Activated CD4-positive, alpha-beta T cell treated with anti-CD3 and anti-CD28 coated beads, Interleukin-2, amount 10 ng/mL, durations not matched to agents 24 days and 14 days (primary cell): ENCODE results near the gene FCN3. TPM values are rescaled to one million over a fixed set of nuclear protein-coding genes. Genes with fewer than 3 reads are reported as not detected.

Experiments used
- DNase-seq: peaks from one replicate; pipeline ENCODE4 v3.0.0; 2022
- H3K27ac Mint-ChIP-seq: one replicate; pipeline ENCODE4 v1.8.0; 2022; ENCODE audit warnings: mild to moderate bottlenecking, mixed read lengths
- H3K27me3 Mint-ChIP-seq: one replicate; pipeline ENCODE4 v1.8.0; 2022; ENCODE audit warnings: mixed read lengths
- H3K36me3 Mint-ChIP-seq: one replicate; pipeline ENCODE4 v1.8.0; 2022; ENCODE audit warnings: low read depth, mild to moderate bottlenecking, mixed read lengths
- H3K4me1 Mint-ChIP-seq: one replicate; pipeline ENCODE4 v1.8.0; 2021; ENCODE audit warnings: mixed read lengths
- H3K4me3 Mint-ChIP-seq: one replicate; pipeline ENCODE4 v1.8.0; 2022; ENCODE audit warnings: mild to moderate bottlenecking, moderate library complexity, mixed read lengths
- H3K9me3 Mint-ChIP-seq: one replicate; pipeline ENCODE4 v1.8.0; 2021; ENCODE audit warnings: mixed read lengths
- intact Hi-C: fragments of 100-400 bp; cut with micrococcal nuclease; formaldehyde crosslinking; loops from one replicate; pipeline ENCODE4 v1.15.1; 2023
- total RNA-seq: library from RNA; stranded (reverse); gene quantifications from 2 replicates; pipeline ENCODE4 v1.2.3, GENCODE V29; 2022

FCN3 gene
- total RNA-seq, 1 donor from 2014 or later, result not detected

DNA sequence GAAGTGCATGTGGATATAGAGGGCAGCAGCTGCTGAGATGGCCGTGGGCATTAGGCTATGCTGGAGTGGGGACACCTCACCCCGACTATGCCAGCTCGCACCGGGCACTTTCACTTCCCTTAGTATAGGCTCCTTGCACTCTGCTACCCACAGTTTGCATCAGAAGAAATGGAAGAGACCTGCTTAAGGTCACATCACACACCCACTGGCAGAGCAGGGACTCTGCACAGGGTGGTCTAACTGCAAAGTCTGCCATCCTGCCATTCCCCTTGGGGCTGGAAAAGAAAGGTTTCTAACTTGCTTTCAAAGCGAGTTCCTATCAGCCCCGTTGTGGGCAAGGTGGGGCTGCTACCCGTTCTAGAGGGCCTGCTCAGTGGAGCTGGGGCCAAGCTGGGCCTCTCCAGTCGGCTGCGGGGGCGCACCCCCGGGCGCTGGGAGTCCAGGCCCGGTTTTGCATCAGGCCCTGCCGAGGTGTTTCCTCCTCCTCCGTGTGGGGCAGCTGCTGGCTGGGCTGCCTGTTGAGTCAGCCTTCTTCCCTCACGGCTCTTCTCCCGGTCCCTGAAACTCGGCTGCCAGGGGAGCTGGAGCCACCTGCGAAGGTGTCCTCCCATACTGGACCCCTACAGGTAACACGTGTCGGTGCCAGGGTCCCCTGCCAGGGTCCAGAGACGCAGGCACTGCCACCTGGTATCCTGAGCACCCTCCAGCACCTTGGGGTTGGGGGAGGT is 32.9 kb downstream of the FCN3 start, which contains the start of gene SYTL1:
Gene SYTL1, plus strand, starts transcription at position 498 of the 728 bp plus-strand sequence. CDS start 3,313 bp downstream, outside the sequence.
- intact Hi-C loops, result loop anchor here (1.0 kb wide), 2 partner anchors 8 to 19 kb away; partner anchors contain the start of gene TMEM222

DNA sequence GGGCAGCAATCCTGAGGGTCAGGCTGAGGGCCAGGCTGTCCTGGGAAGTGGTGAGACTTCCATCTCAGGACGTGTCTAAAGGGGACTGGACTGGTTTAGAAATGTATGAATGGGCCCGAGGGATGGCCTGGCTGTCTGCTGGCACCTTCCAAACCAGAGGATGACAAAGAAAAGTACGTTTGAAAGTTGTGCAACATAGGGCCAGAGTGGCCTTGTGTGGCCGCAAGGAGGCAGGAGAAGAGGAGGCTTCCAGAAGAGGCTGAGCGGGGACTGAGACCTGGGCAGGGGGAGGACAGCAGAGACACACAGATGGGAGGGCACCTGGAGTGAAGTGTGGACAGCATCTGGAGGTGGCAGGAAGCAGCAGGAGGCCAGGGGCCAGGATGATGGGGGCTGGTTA is 35.4 kb downstream of the FCN3 start:
- peak overlapping the region; percentile 46 for H3K27ac Mint-ChIP-seq
- intact Hi-C loops, result no loop called here
- H3K4me1 Mint-ChIP-seq, result peaks cover 49% of the 10 kb centered on the region
- H3K9me3 Mint-ChIP-seq, result no peaks in the 10 kb centered on the region
- no peak for DNase-seq
- H3K36me3 Mint-ChIP-seq, result peaks cover 20% of the 10 kb centered on the region
- no peaks in the 10 kb centered on the region for H3K27me3 Mint-ChIP-seq
- H3K4me3 Mint-ChIP-seq, result no peak overlapping the region

More for the DNA sequence above, 32.9 kb downstream of the FCN3 start, which contains the start of gene SYTL1:
- no peaks in the 10 kb centered on the region for H3K9me3 Mint-ChIP-seq
- peak within 1 kb of the TSS; percentile 86 for H3K4me3 Mint-ChIP-seq
- DNase-seq, result peak; percentile 90
- peaks cover 18% of the 10 kb centered on the region for H3K36me3 Mint-ChIP-seq
- H3K27ac Mint-ChIP-seq, result peak within 1 kb of the TSS; percentile 87
- H3K4me1 Mint-ChIP-seq, result peaks cover 59% of the 10 kb centered on the region
- no peaks in the 10 kb centered on the region for H3K27me3 Mint-ChIP-seq

- intact Hi-C loops, result no loop called here
- Mint-ChIP-seq H3K27ac (peak overlapping the region; percentile 46), H3K27me3 (no peaks in the 10 kb centered on the region), H3K4me3 (no peak overlapping the region), H3K4me1 (peaks cover 44% of the 10 kb centered on the region), H3K9me3 (no peaks in the 10 kb centered on the region), H3K36me3 (peaks cover 24% of the 10 kb centered on the region)
- no peak for DNase-seq
These were observed 35.9 kb downstream of the FCN3 start for GRCh38 chr1:27338751-27339150.

DNA sequence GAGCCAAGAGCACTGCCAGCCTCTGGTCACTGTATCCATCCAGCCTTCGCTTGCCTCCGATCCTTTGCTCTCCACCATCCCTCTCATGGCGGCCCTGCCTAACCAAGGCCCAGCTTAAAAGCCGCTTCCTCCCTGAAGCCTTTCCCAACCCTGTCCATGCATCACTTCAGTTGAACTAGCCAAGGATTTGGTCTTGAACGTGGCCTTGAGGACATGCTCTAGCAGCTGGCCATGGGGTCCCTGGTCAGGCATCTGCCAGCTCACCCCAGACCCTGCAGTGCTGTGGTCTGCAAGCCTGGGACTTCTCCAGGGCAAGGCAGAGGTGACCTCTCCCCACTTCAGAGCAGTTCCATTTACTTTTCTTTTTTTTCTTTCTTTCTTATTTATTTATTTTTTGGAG is 37.9 kb downstream of the FCN3 start:
- intact Hi-C loops, result no loop called here
- H3K36me3 Mint-ChIP-seq, result peaks cover 36% of the 10 kb centered on the region
- H3K27ac Mint-ChIP-seq, result no peak overlapping the region
- peaks cover 35% of the 10 kb centered on the region for H3K4me1 Mint-ChIP-seq
- H3K9me3 Mint-ChIP-seq, result no peaks in the 10 kb centered on the region
- DNase-seq, result no peak
- H3K4me3 Mint-ChIP-seq, result no peak overlapping the region
- H3K27me3 Mint-ChIP-seq, result no peaks in the 10 kb centered on the region

- Mint-ChIP-seq H3K4me1 (peaks cover 29% of the 10 kb centered on the region), H3K27ac (no peak overlapping the region), H3K36me3 (peaks cover 42% of the 10 kb centered on the region), H3K4me3 (no peak overlapping the region), H3K9me3 (no peaks in the 10 kb centered on the region), H3K27me3 (no peaks in the 10 kb centered on the region)
- DNase-seq, result no peak
- intact Hi-C loops, result no loop called here
These were observed 38.9 kb downstream of the FCN3 start for GRCh38 chr1:27335506-27336422.

DNA sequence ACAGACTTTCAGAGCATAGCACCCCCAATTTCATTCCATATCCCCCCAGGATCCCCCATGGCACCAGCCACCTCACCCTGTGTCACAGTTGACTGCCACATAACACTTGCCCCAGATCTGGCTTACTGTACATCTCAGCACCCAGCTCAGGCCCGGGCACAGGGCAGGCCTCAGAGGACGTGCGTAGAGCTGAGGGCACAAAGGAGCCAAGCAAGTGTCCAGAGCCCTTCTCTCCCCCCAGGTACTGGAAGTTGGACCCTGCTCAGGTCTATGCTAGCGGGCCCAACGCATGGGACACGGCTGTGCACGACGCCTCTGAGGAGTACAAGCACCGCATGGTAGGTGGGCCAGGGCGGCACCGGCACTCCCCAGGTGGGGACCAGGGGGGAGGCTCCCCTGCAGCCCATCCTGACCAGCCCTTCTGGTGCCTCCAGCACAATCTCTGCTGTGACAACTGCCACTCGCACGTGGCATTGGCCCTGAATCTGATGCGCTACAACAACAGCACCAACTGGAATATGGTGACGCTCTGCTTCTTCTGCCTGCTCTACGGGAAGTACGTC is 40.8 kb downstream of the FCN3 start:
- intact Hi-C loops, result loop anchor here (2.0 kb wide), 1 partner anchor 55 kb away; no protein-coding TSS in a partner anchor
- no peak overlapping the region for H3K27ac Mint-ChIP-seq
- H3K4me1 Mint-ChIP-seq, result peaks cover 20% of the 10 kb centered on the region
- H3K4me3 Mint-ChIP-seq, result no peak overlapping the region
- no peaks in the 10 kb centered on the region for H3K27me3 Mint-ChIP-seq
- no peaks in the 10 kb centered on the region for H3K9me3 Mint-ChIP-seq
- H3K36me3 Mint-ChIP-seq, result peaks cover 45% of the 10 kb centered on the region
- no peak for DNase-seq

GRCh38 chr1:27332536-27333281 is 41.9 kb downstream of the FCN3 start:
- Mint-ChIP-seq H3K27ac (peak overlapping the region; percentile 60), H3K36me3 (peaks cover 54% of the 10 kb centered on the region), H3K27me3 (no peaks in the 10 kb centered on the region), H3K4me1 (peaks cover 28% of the 10 kb centered on the region), H3K4me3 (no peak overlapping the region), H3K9me3 (no peaks in the 10 kb centered on the region)
- intact Hi-C loops, result loop anchor here (2.0 kb wide), 1 partner anchor 56 kb away; no protein-coding TSS in a partner anchor
- DNase-seq, result peak; percentile 85

- Mint-ChIP-seq H3K9me3 (no peaks in the 10 kb centered on the region), H3K36me3 (peaks cover 54% of the 10 kb centered on the region), H3K27me3 (no peaks in the 10 kb centered on the region), H3K27ac (peak overlapping the region; percentile 60), H3K4me1 (peaks cover 29% of the 10 kb centered on the region), H3K4me3 (no peak overlapping the region)
- intact Hi-C loops, result loop anchor here (2.0 kb wide), 1 partner anchor 57 kb away; no protein-coding TSS in a partner anchor
- no peak for DNase-seq
These were observed 42.7 kb downstream of the FCN3 start for GRCh38 chr1:27331922-27332321.

- no peaks in the 10 kb centered on the region for H3K9me3 Mint-ChIP-seq
- intact Hi-C loops, result no loop called here
- H3K4me1 Mint-ChIP-seq, result peaks cover 31% of the 10 kb centered on the region
- peaks cover 52% of the 10 kb centered on the region for H3K36me3 Mint-ChIP-seq
- H3K4me3 Mint-ChIP-seq, result no peak overlapping the region
- DNase-seq, result no peak
- no peaks in the 10 kb centered on the region for H3K27me3 Mint-ChIP-seq
- no peak overlapping the region for H3K27ac Mint-ChIP-seq
These were observed 43.2 kb downstream of the FCN3 start for GRCh38 chr1:27331426-27331825.

GRCh38 chr1:27330786-27331185 is 43.8 kb downstream of the FCN3 start:
- peak overlapping the region; percentile 48 for H3K27ac Mint-ChIP-seq
- no peak for DNase-seq

GRCh38 chr1:27327964-27328363 is 46.7 kb downstream of the FCN3 start:
- intact Hi-C loops, result no loop called here
- H3K4me1 Mint-ChIP-seq, result peaks cover 51% of the 10 kb centered on the region
- H3K27me3 Mint-ChIP-seq, result no peaks in the 10 kb centered on the region
- H3K27ac Mint-ChIP-seq, result no peak overlapping the region
- peaks cover 47% of the 10 kb centered on the region for H3K36me3 Mint-ChIP-seq
- no peak overlapping the region for H3K4me3 Mint-ChIP-seq
- DNase-seq, result no peak
- no peaks in the 10 kb centered on the region for H3K9me3 Mint-ChIP-seq

More at GRCh38 chr1:27330786-27331185, 43.8 kb downstream of the FCN3 start:
- Mint-ChIP-seq H3K4me3 (no peak overlapping the region), H3K36me3 (peaks cover 47% of the 10 kb centered on the region), H3K4me1 (peaks cover 33% of the 10 kb centered on the region), H3K27me3 (no peaks in the 10 kb centered on the region), H3K9me3 (no peaks in the 10 kb centered on the region)
- intact Hi-C loops, result no loop called here

GRCh38 chr1:27325286-27325685 is 49.3 kb downstream of the FCN3 start:
- intact Hi-C loops, result no loop called here
- no peaks in the 10 kb centered on the region for H3K27me3 Mint-ChIP-seq
- H3K9me3 Mint-ChIP-seq, result no peaks in the 10 kb centered on the region
- H3K4me3 Mint-ChIP-seq, result no peak overlapping the region
- H3K4me1 Mint-ChIP-seq, result peaks cover 43% of the 10 kb centered on the region
- DNase-seq, result no peak
- peaks cover 34% of the 10 kb centered on the region for H3K36me3 Mint-ChIP-seq
- no peak overlapping the region for H3K27ac Mint-ChIP-seq
